HFFc6 (cell line): ENCODE measurements around the gene FGA. TPM values are rescaled to one million over a fixed set of nuclear protein-coding genes. Genes with fewer than 3 reads are reported as not detected.
"Not testable (repeated sequence)": the region's sequence is repeated elsewhere in the genome, so short reads cannot be mapped to it uniquely, and the experiment has no call there.

ENCODE experiments used
- DNase-seq: peaks from one replicate; pipeline ENCODE4 v3.0.0-alpha.2; 2018
- H3K27ac Mint-ChIP-seq: 2 replicates; pipeline ENCODE4 v1.8.0; 2020; ENCODE audit warnings: mild to moderate bottlenecking, mixed read lengths
- H3K27me3 Mint-ChIP-seq: 2 replicates; pipeline ENCODE4 v1.8.0; 2021; ENCODE audit warnings: mild to moderate bottlenecking, moderate library complexity, mixed read lengths; ENCODE audit not compliant: insufficient read depth
- H3K36me3 Mint-ChIP-seq: 2 replicates; pipeline ENCODE4 v1.8.0; 2021; ENCODE audit warnings: low read depth, mixed read lengths
- H3K4me1 Mint-ChIP-seq: 2 replicates; pipeline ENCODE4 v1.8.0; 2020; ENCODE audit warnings: low read depth, mixed read lengths
- H3K4me3 Mint-ChIP-seq: 2 replicates; pipeline ENCODE4 v1.8.0; 2020; ENCODE audit warnings: mild to moderate bottlenecking, moderate library complexity, mixed read lengths
- H3K9me3 Mint-ChIP-seq: 2 replicates; pipeline ENCODE4 v1.8.0; 2020; ENCODE audit warnings: mild to moderate bottlenecking, mixed read lengths
- total RNA-seq, 6 experiments: library from RNA; stranded (reverse); fragmentation: NEBNext Ultra II Directional; extraction: Animal tissue kit (Norgen Biotek cat#: 25700); gene quantifications; 2 replicates in 1 of 6; 3 replicates in 5 of 6; pipeline ENCODE4 v1.2.3, GENCODE V29; 2021
- TF ChIP-seq, protein P1 (sequence below): fragments of 200-600 bp; sonication (generic); IDR thresholded peaks from 2 replicates; pipeline ENCODE4 v1.5.0; 2021; ENCODE audit warnings: antibody characterized with exemption, mild to moderate bottlenecking

The FGA gene
- total RNA-seq, 6 experiments from 2014 or later: not detected

DNA sequence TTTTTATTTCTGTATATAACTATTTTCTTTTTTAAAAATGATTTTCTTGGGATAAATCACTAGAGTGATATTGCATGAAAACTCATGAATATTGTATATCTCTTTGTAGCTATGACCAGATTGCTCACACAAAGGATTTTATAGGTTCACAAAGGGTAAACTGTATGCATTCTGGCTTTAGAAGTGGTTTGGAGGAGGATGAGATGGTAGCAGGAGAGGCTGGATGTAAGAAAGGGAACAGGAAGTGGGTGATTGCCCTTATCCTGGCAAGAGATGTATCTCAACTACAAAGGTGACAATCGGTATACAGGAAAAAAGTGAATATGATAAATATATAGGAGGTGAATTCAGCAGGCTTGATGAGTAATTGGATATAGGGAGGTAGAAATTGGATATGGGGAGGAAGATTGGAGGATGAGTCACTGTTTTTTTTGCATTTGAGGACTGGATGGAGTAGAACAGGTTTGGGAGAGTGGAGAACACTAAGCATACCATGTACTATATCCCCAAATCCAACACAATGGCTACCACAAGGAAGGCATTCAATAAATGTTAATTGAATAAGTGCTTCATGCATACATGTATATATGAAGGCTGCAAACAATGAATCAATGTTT lies 12.0 kb upstream of the FGA start:
- no peak for DNase-seq
- no peak overlapping the region for H3K4me3 Mint-ChIP-seq
- H3K4me1 Mint-ChIP-seq: no peaks in the 10 kb centered on the region
- H3K9me3 Mint-ChIP-seq: no peaks in the 10 kb centered on the region
- TF ChIP-seq, protein P1, sequence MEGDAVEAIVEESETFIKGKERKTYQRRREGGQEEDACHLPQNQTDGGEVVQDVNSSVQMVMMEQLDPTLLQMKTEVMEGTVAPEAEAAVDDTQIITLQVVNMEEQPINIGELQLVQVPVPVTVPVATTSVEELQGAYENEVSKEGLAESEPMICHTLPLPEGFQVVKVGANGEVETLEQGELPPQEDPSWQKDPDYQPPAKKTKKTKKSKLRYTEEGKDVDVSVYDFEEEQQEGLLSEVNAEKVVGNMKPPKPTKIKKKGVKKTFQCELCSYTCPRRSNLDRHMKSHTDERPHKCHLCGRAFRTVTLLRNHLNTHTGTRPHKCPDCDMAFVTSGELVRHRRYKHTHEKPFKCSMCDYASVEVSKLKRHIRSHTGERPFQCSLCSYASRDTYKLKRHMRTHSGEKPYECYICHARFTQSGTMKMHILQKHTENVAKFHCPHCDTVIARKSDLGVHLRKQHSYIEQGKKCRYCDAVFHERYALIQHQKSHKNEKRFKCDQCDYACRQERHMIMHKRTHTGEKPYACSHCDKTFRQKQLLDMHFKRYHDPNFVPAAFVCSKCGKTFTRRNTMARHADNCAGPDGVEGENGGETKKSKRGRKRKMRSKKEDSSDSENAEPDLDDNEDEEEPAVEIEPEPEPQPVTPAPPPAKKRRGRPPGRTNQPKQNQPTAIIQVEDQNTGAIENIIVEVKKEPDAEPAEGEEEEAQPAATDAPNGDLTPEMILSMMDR: no peak
- H3K27me3 Mint-ChIP-seq: peaks cover 2% of the 10 kb centered on the region; the same call in 1 of the 2 replicates
- no peaks in the 10 kb centered on the region for H3K36me3 Mint-ChIP-seq
- no peak overlapping the region for H3K27ac Mint-ChIP-seq

DNA sequence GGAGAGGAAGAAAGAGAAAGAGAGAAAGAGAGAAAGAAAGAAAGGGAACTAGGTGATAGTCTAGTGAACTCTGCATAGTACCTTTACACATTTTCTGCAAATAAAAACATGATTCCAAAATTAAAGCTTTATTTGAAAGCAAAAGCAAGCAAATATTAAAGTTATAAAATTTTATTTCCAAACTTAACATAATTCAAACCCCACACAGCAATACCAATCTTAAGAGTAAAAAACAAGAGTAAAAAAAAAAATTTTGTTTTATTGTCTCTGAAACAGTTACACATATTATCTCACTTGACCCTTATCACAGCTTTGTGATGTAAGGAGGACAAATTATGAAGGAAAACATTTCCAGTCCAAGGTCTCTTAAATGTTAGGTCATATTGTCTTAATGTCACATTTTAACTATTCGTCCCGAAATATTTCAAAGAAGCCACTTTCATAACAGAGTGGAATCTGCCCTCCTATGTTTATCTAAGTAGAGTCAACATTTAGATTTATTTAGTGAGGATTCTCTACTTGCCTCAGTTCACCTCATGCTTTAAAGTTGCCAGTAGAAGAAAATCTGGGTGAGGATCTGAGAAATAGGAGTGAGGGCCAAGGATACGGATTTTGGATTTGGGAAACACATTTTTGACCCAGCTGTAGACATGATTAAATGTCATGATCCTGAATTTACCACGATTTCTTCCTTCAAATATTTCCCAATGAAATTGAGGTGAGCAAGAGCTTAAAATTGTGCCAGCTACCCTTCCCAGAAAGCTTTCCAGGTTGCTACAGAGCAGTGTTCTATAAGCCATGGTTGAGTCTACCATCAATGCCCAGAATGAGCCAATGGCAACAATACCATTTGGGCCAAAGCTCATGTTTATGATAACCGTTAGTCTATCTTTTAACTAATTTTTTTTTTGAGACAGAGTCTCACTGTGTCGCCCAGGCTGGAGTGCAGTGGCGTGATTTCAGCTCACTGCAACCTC lies 7.5 kb upstream of the FGA start:
- TF ChIP-seq, protein P1: no peak
- no peaks in the 10 kb centered on the region for H3K9me3 Mint-ChIP-seq
- peaks cover 2% of the 10 kb centered on the region for H3K27me3 Mint-ChIP-seq
- H3K4me1 Mint-ChIP-seq: no peaks in the 10 kb centered on the region
- H3K4me3 Mint-ChIP-seq: no peak overlapping the region
- no peak overlapping the region for H3K27ac Mint-ChIP-seq
- no peak for DNase-seq
- no peaks in the 10 kb centered on the region for H3K36me3 Mint-ChIP-seq

DNA sequence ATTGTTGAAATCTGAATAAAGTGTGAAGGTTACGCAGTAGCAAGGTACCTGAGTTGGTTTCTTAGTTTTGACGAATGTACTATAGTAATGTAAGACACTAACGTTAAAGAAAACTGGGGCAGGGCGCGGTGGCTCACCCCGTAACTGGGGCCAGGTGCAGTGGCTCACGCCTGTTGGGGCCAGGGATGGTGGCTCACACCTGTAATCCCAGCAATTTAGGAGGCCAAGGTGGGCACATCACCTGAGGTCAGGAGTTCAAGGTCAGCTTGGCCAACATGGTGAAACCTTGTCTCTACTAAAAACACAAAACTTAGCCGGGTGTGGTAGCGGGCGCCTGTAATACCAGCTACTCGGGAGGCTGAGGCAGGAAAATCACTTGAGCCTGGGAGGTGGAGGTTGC lies 6.7 kb upstream of the FGA start:
- H3K27me3 Mint-ChIP-seq, H3K4me3 Mint-ChIP-seq, H3K36me3 Mint-ChIP-seq, H3K27ac Mint-ChIP-seq, H3K4me1 Mint-ChIP-seq, DNase-seq, H3K9me3 Mint-ChIP-seq: not testable (repeated sequence)

DNA sequence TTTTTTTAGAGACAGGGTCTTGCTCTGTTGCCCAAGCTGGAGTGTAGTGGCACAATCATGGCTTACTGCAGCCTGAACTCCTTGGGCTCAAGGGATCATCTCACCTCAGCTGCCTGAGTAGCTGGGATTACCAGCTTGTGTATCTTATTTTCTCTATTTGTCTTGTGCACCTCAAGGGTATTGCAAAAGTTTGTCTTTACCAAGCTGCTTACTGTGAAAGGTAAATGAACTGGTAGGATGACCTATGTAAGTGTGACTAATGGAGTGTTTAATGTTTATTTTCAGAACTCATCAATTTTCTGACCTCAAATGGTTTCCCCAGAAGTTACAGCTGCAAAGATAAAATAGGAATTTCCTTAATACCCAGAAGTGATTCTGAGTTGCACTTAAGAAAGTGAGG lies 5.3 kb upstream of the FGA start:
- Mint-ChIP-seq H3K9me3 (no peaks in the 10 kb centered on the region), H3K4me1 (no peaks in the 10 kb centered on the region), H3K27me3 (peaks cover 2% of the 10 kb centered on the region), H3K27ac (no peak overlapping the region), H3K4me3 (no peak overlapping the region), H3K36me3 (no peaks in the 10 kb centered on the region)
- TF ChIP-seq, protein P1: no peak
- DNase-seq: no peak

DNA sequence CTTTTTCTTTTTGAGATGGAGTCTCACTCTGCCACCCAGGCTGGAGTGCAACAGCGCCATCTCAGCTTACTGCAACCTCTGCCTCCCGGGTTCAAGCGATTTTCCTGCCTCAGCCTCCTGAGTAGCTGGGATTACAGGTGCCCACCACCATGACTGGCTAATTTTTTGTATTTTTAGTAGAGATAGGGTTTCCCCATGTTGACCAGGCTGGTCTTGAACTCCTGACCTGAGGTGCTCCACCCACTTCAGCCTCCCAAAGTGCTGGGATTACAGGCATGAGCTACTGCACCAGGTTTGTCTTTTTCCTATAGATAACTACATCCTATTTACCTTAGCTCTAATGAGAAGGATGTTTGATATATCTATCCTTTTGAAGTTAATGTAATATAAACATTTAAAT lies 3.8 kb upstream of the FGA start:
- H3K27ac Mint-ChIP-seq, H3K4me1 Mint-ChIP-seq, H3K27me3 Mint-ChIP-seq, H3K36me3 Mint-ChIP-seq, H3K9me3 Mint-ChIP-seq, H3K4me3 Mint-ChIP-seq, DNase-seq: not testable (repeated sequence)

DNA sequence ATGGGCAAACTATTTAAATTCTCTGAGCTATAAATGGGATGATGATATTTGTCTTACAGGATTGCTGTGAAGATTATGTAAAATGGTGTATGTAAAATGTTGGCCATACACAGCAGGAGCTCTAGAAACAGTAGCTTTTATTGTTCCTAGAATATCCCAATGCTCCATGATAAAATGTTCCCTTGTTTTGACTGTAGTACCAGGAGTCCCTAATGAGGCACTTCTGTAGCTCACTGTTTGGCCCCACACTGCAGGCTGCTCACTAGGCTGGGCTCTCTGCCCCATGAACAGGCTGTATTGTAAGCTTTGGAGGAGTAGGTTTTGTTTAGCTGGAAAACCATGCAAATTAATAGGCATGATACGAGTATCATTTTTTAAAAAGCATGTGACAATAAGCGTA lies 3.3 kb upstream of the FGA start:
- no peaks in the 10 kb centered on the region for H3K4me1 Mint-ChIP-seq
- TF ChIP-seq, protein P1: no peak
- DNase-seq: no peak

More for the DNA sequence above, 3.3 kb upstream of the FGA start:
- H3K36me3 Mint-ChIP-seq: no peaks in the 10 kb centered on the region
- no peak overlapping the region for H3K4me3 Mint-ChIP-seq
- peaks cover 2% of the 10 kb centered on the region for H3K27me3 Mint-ChIP-seq
- no peak overlapping the region for H3K27ac Mint-ChIP-seq
- H3K9me3 Mint-ChIP-seq: no peaks in the 10 kb centered on the region
